Measurements from ENCODE around the gene GPR3.

Gene GPR3

DNA sequence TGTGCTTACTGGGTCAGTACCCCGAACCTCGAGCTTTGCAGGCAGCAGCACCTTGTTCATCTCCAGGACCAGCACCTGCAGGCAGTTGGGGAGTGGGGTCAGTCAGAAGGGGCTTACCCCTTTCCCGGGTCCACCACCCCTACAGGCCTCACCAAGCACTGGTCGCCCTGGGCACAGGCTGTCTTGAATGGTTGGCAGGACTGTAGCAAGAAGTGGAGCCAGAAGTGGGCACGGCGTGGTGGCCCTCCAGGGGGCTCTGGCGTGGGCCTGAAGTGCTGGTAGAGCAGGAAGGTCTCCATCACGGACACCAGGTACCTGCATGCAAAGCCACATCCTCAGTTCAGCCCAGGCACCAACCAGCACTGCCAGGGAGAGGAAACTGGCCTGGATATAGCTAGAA lies 30.9 kb upstream of the GPR3 start:
- TF ChIP-seq EGR1 (IDR thresholded peaks at IDR 0.05): no peak
- no peak for TF ChIP-seq CREB1 (IDR thresholded peaks at IDR 0.05; ENCODE audit: low read depth)
- TF ChIP-seq ZBTB7A (IDR thresholded peaks at IDR 0.05; ENCODE audit: low read depth): no peak
- TF ChIP-seq, protein P1, sequence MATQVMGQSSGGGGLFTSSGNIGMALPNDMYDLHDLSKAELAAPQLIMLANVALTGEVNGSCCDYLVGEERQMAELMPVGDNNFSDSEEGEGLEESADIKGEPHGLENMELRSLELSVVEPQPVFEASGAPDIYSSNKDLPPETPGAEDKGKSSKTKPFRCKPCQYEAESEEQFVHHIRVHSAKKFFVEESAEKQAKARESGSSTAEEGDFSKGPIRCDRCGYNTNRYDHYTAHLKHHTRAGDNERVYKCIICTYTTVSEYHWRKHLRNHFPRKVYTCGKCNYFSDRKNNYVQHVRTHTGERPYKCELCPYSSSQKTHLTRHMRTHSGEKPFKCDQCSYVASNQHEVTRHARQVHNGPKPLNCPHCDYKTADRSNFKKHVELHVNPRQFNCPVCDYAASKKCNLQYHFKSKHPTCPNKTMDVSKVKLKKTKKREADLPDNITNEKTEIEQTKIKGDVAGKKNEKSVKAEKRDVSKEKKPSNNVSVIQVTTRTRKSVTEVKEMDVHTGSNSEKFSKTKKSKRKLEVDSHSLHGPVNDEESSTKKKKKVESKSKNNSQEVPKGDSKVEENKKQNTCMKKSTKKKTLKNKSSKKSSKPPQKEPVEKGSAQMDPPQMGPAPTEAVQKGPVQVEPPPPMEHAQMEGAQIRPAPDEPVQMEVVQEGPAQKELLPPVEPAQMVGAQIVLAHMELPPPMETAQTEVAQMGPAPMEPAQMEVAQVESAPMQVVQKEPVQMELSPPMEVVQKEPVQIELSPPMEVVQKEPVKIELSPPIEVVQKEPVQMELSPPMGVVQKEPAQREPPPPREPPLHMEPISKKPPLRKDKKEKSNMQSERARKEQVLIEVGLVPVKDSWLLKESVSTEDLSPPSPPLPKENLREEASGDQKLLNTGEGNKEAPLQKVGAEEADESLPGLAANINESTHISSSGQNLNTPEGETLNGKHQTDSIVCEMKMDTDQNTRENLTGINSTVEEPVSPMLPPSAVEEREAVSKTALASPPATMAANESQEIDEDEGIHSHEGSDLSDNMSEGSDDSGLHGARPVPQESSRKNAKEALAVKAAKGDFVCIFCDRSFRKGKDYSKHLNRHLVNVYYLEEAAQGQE (IDR thresholded peaks at IDR 0.05; ENCODE audit: low read depth): no peak
- no peak for TF ChIP-seq MAX (IDR thresholded peaks at IDR 0.05)
- no peak for TF ChIP-seq RAD21 (IDR thresholded peaks at IDR 0.05; ENCODE audit: low read depth)
- TF ChIP-seq TEAD4 (IDR thresholded peaks at IDR 0.05): no peak
- TF ChIP-seq TCF12 (IDR thresholded peaks at IDR 0.05; ENCODE audit: low read depth): no peak
- TF ChIP-seq FOXM1 (IDR thresholded peaks at IDR 0.05; ENCODE audit: borderline replicate concordance, low read depth): no peak
- no peak for TF ChIP-seq NFIC (IDR thresholded peaks at IDR 0.05)
- no peak for TF ChIP-seq USF1 (IDR thresholded peaks at IDR 0.05)
- TF ChIP-seq CEBPB (IDR thresholded peaks at IDR 0.05): no peak
- TF ChIP-seq YY1 (IDR thresholded peaks at IDR 0.05; ENCODE audit: low read depth): no peak

GRCh38 chr1:27363766-27364695 lies 28.4 kb upstream of the GPR3 start:
- TF ChIP-seq RAD21 (IDR thresholded peaks at IDR 0.05; ENCODE audit: low read depth) (no peak), FOXM1 (IDR thresholded peaks at IDR 0.05; ENCODE audit: borderline replicate concordance, low read depth) (no peak), MAX (IDR thresholded peaks at IDR 0.05) (no peak), ZBTB7A (IDR thresholded peaks at IDR 0.05; ENCODE audit: low read depth) (no peak), TAF1 (IDR thresholded peaks at IDR 0.05; ENCODE audit: low read depth) (no peak), CEBPB (IDR thresholded peaks at IDR 0.05) (no peak), CREB1 (IDR thresholded peaks at IDR 0.05; ENCODE audit: low read depth) (no peak), TEAD4 (IDR thresholded peaks at IDR 0.05) (no peak), TCF12 (IDR thresholded peaks at IDR 0.05; ENCODE audit: low read depth) (no peak), USF1 (IDR thresholded peaks at IDR 0.05) (no peak), EP300 (IDR thresholded peaks at IDR 0.05; ENCODE audit: borderline replicate concordance) (no peak)
- TF ChIP-seq, protein P1 (IDR thresholded peaks at IDR 0.05; ENCODE audit: low read depth): no peak

GRCh38 chr1:27364696-27365371 lies 27.6 kb upstream of the GPR3 start:
- TF ChIP-seq RAD21 (IDR thresholded peaks at IDR 0.05; ENCODE audit: low read depth) (no peak), TCF12 (IDR thresholded peaks at IDR 0.05; ENCODE audit: low read depth) (no peak), USF1 (IDR thresholded peaks at IDR 0.05) (no peak), CREB1 (IDR thresholded peaks at IDR 0.05; ENCODE audit: low read depth) (no peak), NFIC (IDR thresholded peaks at IDR 0.05) (no peak), EP300 (IDR thresholded peaks at IDR 0.05; ENCODE audit: borderline replicate concordance) (no peak), EGR1 (IDR thresholded peaks at IDR 0.05) (no peak), MAX (IDR thresholded peaks at IDR 0.05) (no peak), ZBTB7A (IDR thresholded peaks at IDR 0.05; ENCODE audit: low read depth) (no peak), FOXM1 (IDR thresholded peaks at IDR 0.05; ENCODE audit: borderline replicate concordance, low read depth) (no peak), TEAD4 (IDR thresholded peaks at IDR 0.05) (no peak), TAF1 (IDR thresholded peaks at IDR 0.05; ENCODE audit: low read depth) (no peak), YY1 (IDR thresholded peaks at IDR 0.05; ENCODE audit: low read depth) (no peak), CEBPB (IDR thresholded peaks at IDR 0.05) (no peak)
- TF ChIP-seq, protein P1 (IDR thresholded peaks at IDR 0.05; ENCODE audit: low read depth): no peak

Data from Ishikawa (cell line).